Endothelial cell of umbilical vein (primary cell): ENCODE measurements around the gene SLC6A20. TPM values are rescaled to one million over a fixed set of nuclear protein-coding genes. Genes with fewer than 3 reads are reported as not detected.

Experiments used
- BruUV-seq: library from RNA; stranded (reverse); fragments of 400-500 nt; replicated peaks from 2 replicates; lab custom pipeline; 2021; lab: Mats Ljungman, UMichigan
- CTCF ChIA-PET: fragments of 300-600, 350-600 bp; sonication (Branson Sonifier 250); formaldehyde crosslinking; loops from one replicate; lab custom pipeline; 2021; ENCODE audit warnings: antibody characterized with exemption, inconsistent platforms; lab: Charles Lee
- POLR2A ChIA-PET: fragments of 300-600, 350-600 bp; sonication (Branson Sonifier 250); formaldehyde crosslinking; loops from one replicate; lab custom pipeline; 2021; ENCODE audit warnings: antibody characterized with exemption, inconsistent platforms; lab: Charles Lee
- DNase-seq: peaks from one replicate; pipeline ENCODE4 v3.0.0-alpha.2; 2011; ENCODE audit warnings: low read depth, low spot score
- FAIRE-seq: peaks from 2 replicates; lab custom pipeline; 2011; peaks lifted over from hg19 to GRCh38; lab: Jason Lieb, UNC
- H2AFZ ChIP-seq: 2 replicates; pipeline ENCODE4 v1.6.0; 2012; ENCODE audit warnings: low read depth, low read length, control low read depth, inconsistent platforms
- H3K27ac ChIP-seq: 2 replicates; pipeline ENCODE4 v1.5.1; 2011; ENCODE audit warnings: low read depth, mild to moderate bottlenecking, control low read depth, low read length, moderate library complexity; ENCODE audit not compliant: insufficient read depth
- H3K27me3 ChIP-seq, 2 experiments: 2 replicates each; pipeline versions ENCODE4 v1.6.0 to v1.6.1; 2011; ENCODE audit warnings: low read length in 2 of 2, mixed read lengths in 1 of 2; ENCODE audit not compliant: control insufficient read depth in 2 of 2, insufficient read depth in 2 of 2
- H3K36me3 ChIP-seq, 2 experiments: 2 replicates in 1 of 2; 3 replicates in 1 of 2; pipeline ENCODE4 v1.5.1; 2011; ENCODE audit warnings: low read length in 2 of 2, mild to moderate bottlenecking in 1 of 2, moderate library complexity in 1 of 2; ENCODE audit not compliant: control insufficient read depth in 2 of 2, insufficient read depth in 2 of 2; ENCODE audit errors: extremely low read depth in 1 of 2
- H3K4me1 ChIP-seq: 3 replicates; pipeline ENCODE4 v1.5.1; 2011; ENCODE audit warnings: mild to moderate bottlenecking, low read length; ENCODE audit not compliant: control insufficient read depth, insufficient read depth; ENCODE audit errors: extremely low read depth
- H3K4me2 ChIP-seq: 2 replicates; pipeline ENCODE4 v1.6.1; 2011; ENCODE audit warnings: low read length, control low read depth, mixed read lengths; ENCODE audit not compliant: insufficient read depth
- H3K4me3 ChIP-seq, 3 experiments: fragments of 200-600 bp in 1 of 3; sonication (generic), shearing (Covaris generic) in 1 of 3; replicated peaks in 1 of 3; 2 replicates each; pipeline ENCODE4 v1.5.1; 2011 to 2016; ENCODE audit warnings: control low read depth in 3 of 3, low read length in 3 of 3, mild to moderate bottlenecking in 2 of 3, inconsistent platforms in 1 of 3, low read depth in 1 of 3, moderate library complexity in 1 of 3; ENCODE audit not compliant: insufficient read depth in 1 of 3
- H3K79me2 ChIP-seq: 2 replicates; pipeline ENCODE4 v1.6.0; 2012; ENCODE audit warnings: low read length, inconsistent platforms; ENCODE audit not compliant: control insufficient read depth, insufficient read depth
- H3K9ac ChIP-seq: replicated peaks from 2 replicates; pipeline ENCODE3; 2011; ENCODE audit warnings: low read length, control low read depth; ENCODE audit not compliant: insufficient read depth; ENCODE audit errors: extremely low read depth
- H3K9me1 ChIP-seq: replicated peaks from 3 replicates; pipeline ENCODE4 v1.6.0; 2011; ENCODE audit warnings: mild to moderate bottlenecking, low read length; ENCODE audit not compliant: control insufficient read depth, insufficient read depth; ENCODE audit errors: extremely low read depth
- H3K9me3 ChIP-seq: replicated peaks from 2 replicates; pipeline ENCODE4 v1.5.1; 2012; ENCODE audit warnings: low read length, inconsistent platforms; ENCODE audit not compliant: control insufficient read depth, insufficient read depth
- H4K20me1 ChIP-seq: replicated peaks from 2 replicates; pipeline ENCODE3; 2011; ENCODE audit warnings: mild to moderate bottlenecking, low read length; ENCODE audit not compliant: control insufficient read depth, insufficient read depth; ENCODE audit errors: extremely low read depth
- CTCF ChIP-seq, 2 donors: IDR thresholded peaks; 1 replicate in 1 of 2; 2 replicates in 1 of 2; pipeline ENCODE4 v1.5.1; 2011; ENCODE audit warnings: low read length in 2 of 2, mild to moderate bottlenecking in 2 of 2, moderate library complexity in 2 of 2, control low read depth in 1 of 2, inconsistent platforms in 1 of 2, low read depth in 1 of 2; ENCODE audit not compliant: insufficient read depth in 1 of 2; ENCODE audit errors: extremely low read depth in 1 of 2
- EZH2 ChIP-seq: IDR thresholded peaks from 2 replicates; pipeline ENCODE4 v1.6.1; 2012; ENCODE audit warnings: borderline replicate concordance, low read depth, mild to moderate bottlenecking, moderate library complexity, low read length, inconsistent platforms; ENCODE audit not compliant: severe bottlenecking
- FOS ChIP-seq: IDR thresholded peaks from 2 replicates; pipeline ENCODE4 v1.6.1; 2011; ENCODE audit warnings: mild to moderate bottlenecking, low read length, moderate library complexity, borderline replicate concordance; ENCODE audit not compliant: insufficient read depth
- GATA2 ChIP-seq: IDR thresholded peaks from 2 replicates; pipeline ENCODE4 v1.7.0; 2011; ENCODE audit warnings: low read depth, mild to moderate bottlenecking, moderate library complexity, mixed read lengths, low read length; ENCODE audit not compliant: insufficient read length, insufficient read depth
- JUN ChIP-seq: IDR thresholded peaks from 2 replicates; pipeline ENCODE4 v1.6.1; 2011; ENCODE audit warnings: borderline replicate concordance, low read depth; ENCODE audit not compliant: insufficient read length, insufficient read depth
- MYC ChIP-seq: IDR thresholded peaks from one replicate; pipeline ENCODE4 v1.6.1; 2011; ENCODE audit warnings: mild to moderate bottlenecking, low read depth, low read length
- POLR2A ChIP-seq: IDR thresholded peaks from 2 replicates; pipeline ENCODE4 v1.6.1; 2012; ENCODE audit warnings: low read depth, mild to moderate bottlenecking, control low read depth, low read length
- POLR2AphosphoS5 ChIP-seq: IDR thresholded peaks from 2 replicates; pipeline ENCODE4 v1.6.1; 2012; ENCODE audit warnings: low read depth, mild to moderate bottlenecking, control low read depth, low read length, moderate library complexity; ENCODE audit not compliant: insufficient read depth
- dilution Hi-C: fragments of 300-500 bp; cut with MboI; formaldehyde crosslinking; loops from one replicate; pipeline ENCODE4 v1.15.0; 2019; ENCODE audit warnings: low sequenced_read_pairs; ENCODE audit not compliant: extremely low pct_ligation_motif_present
- intact Hi-C: fragments of 100-400 bp; cut with micrococcal nuclease; formaldehyde crosslinking; loops from one replicate; pipeline ENCODE4 v1.10.0; 2022
- polyA plus RNA-seq, 4 experiments: library from polyadenylated mRNA; depleted of rRNA in 3 of 4; stranded (reverse) in 3 of 4; unstranded in 1 of 4; fragments of >200 nt; gene quantifications; 2 replicates each; pipeline versions ENCODE4 v1.2.1 to v1.2.3, GENCODE V29; 2011 to 2012; ENCODE audit warnings: missing spikeins in 1 of 4
- total RNA-seq: library from RNA; stranded (reverse); gene quantifications from 2 replicates; pipeline ENCODE4 v1.2.3, GENCODE V29; 2021
- TF ChIP-seq, protein P1 (sequence below): IDR thresholded peaks from 2 replicates; pipeline ENCODE4 v1.6.1; 2011; ENCODE audit not compliant: insufficient read depth, insufficient read length

Gene SLC6A20
- total and polyA plus RNA-seq, 2 donors (not counting 3 experiments of a cell fraction or from before 2014, with no cell fraction given), result not detected

GRCh38 chr3:45748068-45748467 is 48.3 kb downstream of the SLC6A20 start:
- Histone ChIP-seq H3K27ac (no peak overlapping the region), H3K79me2 (no peaks in the 10 kb centered on the region), H4K20me1 (no peaks in the 10 kb centered on the region), H3K9me1 (no peaks in the 10 kb centered on the region), H2AFZ (no peak overlapping the region), H3K27me3 (no peaks in the 10 kb centered on the region), H3K4me1 (no peaks in the 10 kb centered on the region), H3K4me2 (no peak overlapping the region), H3K36me3 (peaks cover 6 to 21% of the 10 kb centered on the region in 2 experiments), H3K4me3 (no peak overlapping the region), H3K9ac (no peak overlapping the region), H3K9me3 (no peaks in the 10 kb centered on the region)
- dilution Hi-C loops, result no loop called here
- CTCF ChIA-PET, result no interaction called here
- DNase-seq (no peak), FAIRE-seq (no peak)
- BruUV-seq, result no TSS peak
- no peak for TF ChIP-seq FOS
- no peak for TF ChIP-seq GATA2
- no peak for TF ChIP-seq EZH2
- TF ChIP-seq, protein P1, sequence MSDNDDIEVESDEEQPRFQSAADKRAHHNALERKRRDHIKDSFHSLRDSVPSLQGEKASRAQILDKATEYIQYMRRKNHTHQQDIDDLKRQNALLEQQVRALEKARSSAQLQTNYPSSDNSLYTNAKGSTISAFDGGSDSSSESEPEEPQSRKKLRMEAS, result no peak
- TF ChIP-seq POLR2AphosphoS5, result no peak
- no peak for TF ChIP-seq JUN
- TF ChIP-seq MYC, result no peak
- no peak for TF ChIP-seq POLR2A
- TF ChIP-seq CTCF (IDR thresholded peaks at IDR 0.05; ENCODE audit: extremely low read depth in 1 of 2, insufficient read depth in 1 of 2, low read depth in 1 of 2, low read length in 2 of 2), result no peak
- POLR2A ChIA-PET, result no interaction called here
- intact Hi-C loops, result no loop called here
